Neural crest cell (in vitro differentiated cells): ENCODE measurements around the gene TMEM135. TPM values are rescaled to one million over a fixed set of nuclear protein-coding genes. Genes with fewer than 3 reads are reported as not detected.
A peak's percentile ranks its signal among the peaks of the same experiment; 100 is the strongest.

ENCODE experiments used
- DNase-seq: peaks from one replicate; pipeline ENCODE4 v3.0.0; 2021; ENCODE audit warnings: low read depth, mixed read lengths, low spot score
- H3K27ac Mint-ChIP-seq: one replicate; pipeline ENCODE4 v1.8.0; 2021; ENCODE audit warnings: mild to moderate bottlenecking, mixed read lengths; ENCODE audit not compliant: unreplicated experiment
- H3K27me3 Mint-ChIP-seq: 2 replicates; pipeline ENCODE4 v1.8.0; 2021; ENCODE audit warnings: low read depth, mild to moderate bottlenecking, mixed read lengths
- H3K36me3 Mint-ChIP-seq: 2 replicates; pipeline ENCODE4 v1.8.0; 2021; ENCODE audit warnings: low read depth, mild to moderate bottlenecking, mixed read lengths
- H3K4me1 Mint-ChIP-seq: 2 replicates; pipeline ENCODE4 v1.8.0; 2021; ENCODE audit warnings: mixed read lengths
- H3K4me3 Mint-ChIP-seq: one replicate; pipeline ENCODE4 v1.8.0; 2021; ENCODE audit warnings: mild to moderate bottlenecking, mixed read lengths
- H3K9me3 Mint-ChIP-seq: 2 replicates; pipeline ENCODE4 v1.8.0; 2021; ENCODE audit warnings: mixed read lengths
- total RNA-seq: library from RNA; stranded (reverse); gene quantifications from 2 replicates; pipeline ENCODE4 v1.2.1, GENCODE V29; 2021
- TF ChIP-seq, protein P1 (sequence below): fragments of 200-600 bp; sonication (generic); conservative IDR thresholded peaks from 2 replicates; pipeline ENCODE4 v1.5.0; 2021; ENCODE audit warnings: antibody characterized with exemption, mild to moderate bottlenecking

The TMEM135 gene
- total RNA-seq, 1 donor from 2014 or later = 39.5 TPM

DNA sequence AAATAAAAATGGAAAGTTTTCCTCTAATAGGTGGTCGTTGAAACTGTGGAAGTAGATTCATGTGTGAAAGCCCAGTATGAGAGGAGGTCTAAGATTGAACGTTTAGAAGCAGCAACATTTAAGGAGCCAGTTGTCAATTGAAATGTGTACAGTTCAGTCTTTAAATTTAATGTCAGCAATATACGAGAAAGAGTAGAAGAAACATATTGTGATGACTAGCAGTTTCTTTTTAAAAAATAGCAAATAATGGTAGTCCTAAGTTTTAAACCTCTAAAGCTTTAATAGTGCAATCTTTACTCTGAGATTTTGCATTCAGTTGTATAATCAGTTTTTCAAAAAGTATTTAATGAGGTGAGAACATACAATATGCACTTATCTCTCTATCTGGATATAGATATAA, 44.9 kb downstream of the TMEM135 start:
- Mint-ChIP-seq H3K36me3 (peaks cover 37% of the 10 kb centered on the region), H3K27ac (peak overlapping the region; percentile 35), H3K27me3 (no peaks in the 10 kb centered on the region), H3K4me3 (no peak overlapping the region), H3K9me3 (peaks cover 8% of the 10 kb centered on the region), H3K4me1 (peaks cover 19% of the 10 kb centered on the region)
- DNase-seq = no peak
- TF ChIP-seq, protein P1, sequence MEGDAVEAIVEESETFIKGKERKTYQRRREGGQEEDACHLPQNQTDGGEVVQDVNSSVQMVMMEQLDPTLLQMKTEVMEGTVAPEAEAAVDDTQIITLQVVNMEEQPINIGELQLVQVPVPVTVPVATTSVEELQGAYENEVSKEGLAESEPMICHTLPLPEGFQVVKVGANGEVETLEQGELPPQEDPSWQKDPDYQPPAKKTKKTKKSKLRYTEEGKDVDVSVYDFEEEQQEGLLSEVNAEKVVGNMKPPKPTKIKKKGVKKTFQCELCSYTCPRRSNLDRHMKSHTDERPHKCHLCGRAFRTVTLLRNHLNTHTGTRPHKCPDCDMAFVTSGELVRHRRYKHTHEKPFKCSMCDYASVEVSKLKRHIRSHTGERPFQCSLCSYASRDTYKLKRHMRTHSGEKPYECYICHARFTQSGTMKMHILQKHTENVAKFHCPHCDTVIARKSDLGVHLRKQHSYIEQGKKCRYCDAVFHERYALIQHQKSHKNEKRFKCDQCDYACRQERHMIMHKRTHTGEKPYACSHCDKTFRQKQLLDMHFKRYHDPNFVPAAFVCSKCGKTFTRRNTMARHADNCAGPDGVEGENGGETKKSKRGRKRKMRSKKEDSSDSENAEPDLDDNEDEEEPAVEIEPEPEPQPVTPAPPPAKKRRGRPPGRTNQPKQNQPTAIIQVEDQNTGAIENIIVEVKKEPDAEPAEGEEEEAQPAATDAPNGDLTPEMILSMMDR = no peak

DNA sequence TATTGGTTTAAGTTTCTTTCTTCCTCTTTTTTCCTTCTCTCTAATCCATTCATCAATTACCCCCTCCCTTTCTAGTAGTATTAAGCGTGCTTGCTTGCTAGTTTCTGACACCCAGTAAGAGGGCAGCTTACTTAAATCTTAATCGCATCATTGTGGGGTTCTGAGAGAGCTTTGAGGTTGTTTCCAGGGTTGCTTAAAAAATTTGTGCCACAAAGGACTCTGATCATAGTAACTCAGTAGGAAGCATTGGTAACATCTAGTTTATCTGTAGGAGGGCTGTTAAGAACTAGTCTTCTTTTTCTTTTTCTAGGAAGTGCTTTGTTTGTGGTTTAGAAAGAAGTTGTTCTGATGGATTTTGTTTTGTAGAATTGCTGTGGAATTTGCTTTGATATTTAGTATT, 45.3 kb downstream of the TMEM135 start:
- no peak for DNase-seq
- Mint-ChIP-seq H3K27me3 (no peaks in the 10 kb centered on the region), H3K36me3 (peaks cover 34% of the 10 kb centered on the region), H3K9me3 (peaks cover 7% of the 10 kb centered on the region), H3K27ac (peak overlapping the region; percentile 25), H3K4me3 (no peak overlapping the region), H3K4me1 (peaks cover 19% of the 10 kb centered on the region)
- TF ChIP-seq, protein P1 = no peak

DNA sequence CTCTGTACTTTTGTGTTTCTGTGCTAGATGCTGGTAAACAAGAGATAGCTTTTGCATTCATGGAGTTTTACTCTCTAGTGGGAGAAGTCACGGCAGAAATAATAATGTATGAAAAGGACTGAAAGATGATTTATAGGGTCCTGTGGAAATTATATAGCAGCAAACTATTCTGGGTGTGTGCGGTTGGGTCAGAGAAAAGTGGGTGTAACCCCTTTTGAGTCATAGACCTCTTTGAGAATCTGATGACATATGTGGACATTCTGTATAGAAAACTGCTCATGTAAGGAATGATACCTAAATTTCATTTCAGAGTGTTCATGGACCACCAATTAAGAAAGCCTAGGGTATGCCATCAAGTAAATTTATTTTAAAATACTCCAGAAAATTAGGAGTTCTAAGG, 54.4 kb downstream of the TMEM135 start:
- DNase-seq = no peak
- H3K36me3 Mint-ChIP-seq = peaks cover 46% of the 10 kb centered on the region
- no peak overlapping the region for H3K27ac Mint-ChIP-seq
- no peaks in the 10 kb centered on the region for H3K4me1 Mint-ChIP-seq
- H3K9me3 Mint-ChIP-seq = peaks cover 6% of the 10 kb centered on the region
- TF ChIP-seq, protein P1 = no peak
- H3K4me3 Mint-ChIP-seq = no peak overlapping the region
- H3K27me3 Mint-ChIP-seq = no peaks in the 10 kb centered on the region

DNA sequence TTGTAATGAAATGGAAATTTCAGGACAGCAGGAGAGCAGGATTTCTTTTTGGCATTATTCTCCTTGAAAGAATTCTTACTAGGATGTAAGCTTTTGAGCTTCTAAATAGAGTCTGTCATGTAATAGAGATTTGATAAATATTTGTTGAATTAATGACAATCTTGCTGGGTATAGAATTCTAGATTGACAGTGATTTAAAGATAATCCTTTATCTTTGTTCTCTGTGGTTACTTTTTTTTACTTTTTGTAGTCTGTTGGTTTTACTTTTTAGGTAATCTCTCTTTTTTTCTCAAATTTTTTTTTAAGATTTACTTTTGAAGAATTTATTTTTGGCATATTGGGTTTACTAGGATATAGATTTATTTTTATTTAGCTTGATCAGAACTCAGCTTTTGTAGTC, 54.8 kb downstream of the TMEM135 start:
- H3K27ac Mint-ChIP-seq = no peak overlapping the region

DNA sequence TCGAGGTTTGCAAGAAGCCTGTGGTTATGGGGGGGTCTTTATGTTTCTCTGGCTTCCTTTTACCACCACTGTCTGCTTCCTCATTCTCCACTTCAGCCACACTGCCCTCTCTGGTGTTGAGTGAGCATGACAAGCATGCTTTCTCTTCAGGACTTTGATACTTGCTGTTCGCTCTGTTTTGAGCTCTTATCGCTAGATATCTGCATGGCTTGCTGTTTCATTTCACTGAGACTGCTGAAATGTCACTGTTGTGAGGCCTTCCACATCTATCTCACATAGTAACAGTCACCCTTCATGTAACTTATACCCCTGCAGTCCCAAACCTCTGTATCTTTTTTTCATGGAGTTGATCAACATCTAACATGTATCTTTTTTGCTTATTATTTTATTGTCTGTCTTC, 59.8 kb downstream of the TMEM135 start:
- DNase-seq = peak; percentile 19
- H3K27ac Mint-ChIP-seq = no peak overlapping the region
- H3K4me1 Mint-ChIP-seq = peaks cover 6% of the 10 kb centered on the region
- no peaks in the 10 kb centered on the region for H3K27me3 Mint-ChIP-seq
- peaks cover 4% of the 10 kb centered on the region for H3K9me3 Mint-ChIP-seq
- TF ChIP-seq, protein P1 = peak; percentile 69
- H3K4me3 Mint-ChIP-seq = no peak overlapping the region
- peaks cover 32% of the 10 kb centered on the region for H3K36me3 Mint-ChIP-seq

More for the DNA sequence above, 54.8 kb downstream of the TMEM135 start:
- Mint-ChIP-seq H3K4me3 (no peak overlapping the region), H3K27me3 (no peaks in the 10 kb centered on the region), H3K9me3 (peaks cover 9% of the 10 kb centered on the region), H3K36me3 (peaks cover 44% of the 10 kb centered on the region), H3K4me1 (peaks cover 1% of the 10 kb centered on the region)
- TF ChIP-seq, protein P1 = no peak
- no peak for DNase-seq
